K562 (cell line): Measurements from ENCODE around the gene TOMM6.

Source experiments
- CTCF ChIP-seq, 3 experiments: IDR thresholded peaks in 2 of 3; conservative IDR thresholded peaks in 1 of 3; 2 replicates each; pipeline ENCODE4 v1.5.1; 2011 to 2012; ENCODE audit warnings: low read length in 3 of 3, mild to moderate bottlenecking in 3 of 3, control low read depth in 2 of 3, improper control_type of control experiment in 1 of 3, inconsistent platforms in 1 of 3, low read depth in 1 of 3, mixed read lengths in 1 of 3, moderate library complexity in 1 of 3; ENCODE audit not compliant: insufficient read depth in 2 of 3
- FOXJ2 ChIP-seq: fragments of 200-800 bp; sonication (Bioruptor generic); IDR thresholded peaks from 2 replicates; pipeline ENCODE4 v1.6.1; 2016; ENCODE audit warnings: missing genetic modification characterization, missing compliant biosample characterization
- GABPA ChIP-seq: fragments of 200-800 bp; sonication (Bioruptor generic); conservative IDR thresholded peaks from 2 replicates; pipeline ENCODE4 v1.6.1; 2016; ENCODE audit warnings: low read depth, missing genetic modification characterization, missing compliant biosample characterization
- NR2C1 ChIP-seq, 2 experiments: fragments of 450-650 bp; IDR thresholded peaks; 2 replicates each; pipeline ENCODE4 v1.6.1; 2017; ENCODE audit warnings: mild to moderate bottlenecking in 2 of 2, antibody characterized with exemption in 1 of 2, inconsistent platforms in 1 of 2, missing compliant biosample characterization in 1 of 2, missing genetic modification characterization in 1 of 2
- RAD21 ChIP-seq, 2 experiments: fragments of 250-450 bp in 1 of 2; fragments of 450-650 bp in 1 of 2; sonication (Bioruptor Pico) in 1 of 2; formaldehyde crosslinking in 1 of 2; IDR thresholded peaks in 1 of 2; conservative IDR thresholded peaks in 1 of 2; 2 replicates each; pipeline versions ENCODE4 v1.4.0 to v1.8.0; 2020 to 2022; ENCODE audit warnings: mild to moderate bottlenecking in 2 of 2, moderate library complexity in 1 of 2
- SMC3 ChIP-seq: conservative IDR thresholded peaks from 2 replicates; pipeline ENCODE4 v1.6.1; 2011; ENCODE audit warnings: low read depth, low read length, improper control_type of control experiment; ENCODE audit not compliant: insufficient read depth
- SRF ChIP-seq, 2 experiments: fragments of 250-450, 450-650 bp in 1 of 2; sonication (Bioruptor Pico) in 1 of 2; sonication (generic) in 1 of 2; formaldehyde crosslinking; IDR thresholded peaks; 2 replicates each; pipeline versions ENCODE4 v1.5.0 to v1.5.1; 2020 to 2022; ENCODE audit warnings: mild to moderate bottlenecking in 1 of 2, missing genetic modification reagents in 1 of 2
- ZNF644 ChIP-seq: fragments of 200-800 bp; sonication (Bioruptor generic); IDR thresholded peaks from 2 replicates; pipeline ENCODE4 v1.6.1; 2016; ENCODE audit warnings: low read depth, missing genetic modification characterization, missing compliant biosample characterization
- ZNF707 ChIP-seq: fragments of 250-450 bp; sonication (Bioruptor Pico); conservative IDR thresholded peaks from 2 replicates; pipeline ENCODE4 v1.8.0; 2022; ENCODE audit warnings: inconsistent platforms, mild to moderate bottlenecking, moderate library complexity

GRCh38 chr6:41836022-41836659, 48.6 kb downstream of the TOMM6 start:
- TF ChIP-seq SMC3 (no peak), GABPA (no peak), ZNF707 (no peak), ZNF644 (tag) (no peak), CTCF (IDR thresholded peaks at IDR 0.05 in 2 of 3, conservative IDR thresholded peaks at IDR 0.05 in 1 of 3; ENCODE audit: insufficient read depth in 2 of 3, low read depth in 1 of 3, low read length in 3 of 3) (no peak), NR2C1 (IDR thresholded peaks at IDR 0.05) (no peak), NR2C1 (tag; IDR thresholded peaks at IDR 0.05) (no peak), FOXJ2 (tag) (no peak), RAD21 (CRISPR knock-in tag; conservative IDR thresholded peaks at IDR 0.05 in 1 of 2, IDR thresholded peaks at IDR 0.05 in 1 of 2) (no peak), SRF (CRISPR knock-in tag; IDR thresholded peaks at IDR 0.05) (no peak)
